OCI-LY7 (cell line): ENCODE data around the gene RPSA. TPM values are rescaled to one million over a fixed set of nuclear protein-coding genes. Genes with fewer than 3 reads are reported as not detected.
"Not testable (repeated sequence)": the region's sequence is repeated elsewhere in the genome, so short reads cannot be mapped to it uniquely, and the experiment has no call there.

Experiments
- BruUV-seq: library from RNA; stranded (reverse); fragments of 400-500 nt; replicated peaks from 2 replicates; lab custom pipeline; 2021; lab: Mats Ljungman, UMichigan
- CTCF ChIA-PET: fragments of 300-600 bp; sonication (Branson Sonifier 250); formaldehyde crosslinking; loops from one replicate; lab custom pipeline; 2022; ENCODE audit warnings: antibody characterized with exemption; ENCODE audit not compliant: unreplicated experiment; lab: Charles Lee
- POLR2A ChIA-PET: fragments of 300-600 bp; sonication (Branson Sonifier 250); formaldehyde crosslinking; loops from one replicate; lab custom pipeline; 2022; ENCODE audit warnings: antibody characterized with exemption; lab: Charles Lee
- DNase-seq: peaks from one replicate; pipeline ENCODE4 v3.0.0-alpha.2; 2015; ENCODE audit warnings: low spot score
- H2AFZ ChIP-seq: fragments of 200-600 bp; sonication (generic), shearing (Covaris generic); 2 replicates; pipeline ENCODE4 v1.6.1; 2014; ENCODE audit warnings: mild to moderate bottlenecking, antibody characterized with exemption, low read length, moderate library complexity
- H3K27ac ChIP-seq: fragments of 200-600 bp; sonication (generic); 2 replicates; pipeline ENCODE4 v1.5.1; 2014; ENCODE audit warnings: mixed run types, low read depth, mild to moderate bottlenecking, moderate library complexity, low read length, inconsistent platforms; ENCODE audit not compliant: poor library complexity, severe bottlenecking
- H3K36me3 ChIP-seq: fragments of 200-600 bp; sonication (generic); 2 replicates; pipeline ENCODE4 v1.6.1; 2014; ENCODE audit warnings: mild to moderate bottlenecking, antibody characterized with exemption, low read length, moderate library complexity, mixed read lengths; ENCODE audit not compliant: insufficient read depth
- H3K4me1 ChIP-seq: fragments of 200-600 bp; sonication (generic); 2 replicates; pipeline ENCODE4 v1.5.1; 2014; ENCODE audit warnings: mild to moderate bottlenecking, low read length; ENCODE audit not compliant: insufficient read depth, poor library complexity, severe bottlenecking
- H3K4me2 ChIP-seq: fragments of 200-600 bp; sonication (generic); 2 replicates; pipeline ENCODE4 v1.6.1; 2014; ENCODE audit warnings: mild to moderate bottlenecking, low read length
- H3K4me3 ChIP-seq: fragments of 200-600 bp; sonication (generic); 2 replicates; pipeline ENCODE4 v1.5.1; 2014; ENCODE audit warnings: mild to moderate bottlenecking, low read depth, low read length; ENCODE audit not compliant: poor library complexity, severe bottlenecking
- H3K79me2 ChIP-seq: fragments of 200-600 bp; sonication (generic); 2 replicates; pipeline ENCODE4 v1.6.1; 2016; ENCODE audit warnings: low read depth, mild to moderate bottlenecking, low read length, moderate library complexity, mixed read lengths; ENCODE audit not compliant: insufficient read depth
- H3K9me2 ChIP-seq: fragments of 200-600 bp; sonication (generic); 2 replicates; pipeline ENCODE4 v1.6.1; 2016; ENCODE audit warnings: mild to moderate bottlenecking, low read length, mixed read lengths; ENCODE audit not compliant: insufficient read depth
- H3K9me3 ChIP-seq: fragments of 200-600 bp; sonication (generic); 2 replicates; pipeline ENCODE4 v1.6.1; 2014; ENCODE audit warnings: mild to moderate bottlenecking, mixed run types, low read length, mixed read lengths
- H4K20me1 ChIP-seq: fragments of 200-600 bp; sonication (generic); 2 replicates; pipeline ENCODE4 v1.6.1; 2014; ENCODE audit warnings: mild to moderate bottlenecking, antibody characterized with exemption, low read length, moderate library complexity, mixed read lengths; ENCODE audit not compliant: insufficient read depth
- CTCF ChIP-seq: fragments of 200-600 bp; sonication (generic); conservative IDR thresholded peaks from 2 replicates; pipeline ENCODE4 v1.5.1; 2014; ENCODE audit warnings: mild to moderate bottlenecking, antibody characterized with exemption, low read length, moderate library complexity, mixed read lengths
- EZH2phosphoT487 ChIP-seq: fragments of 200-600 bp; sonication (generic); IDR thresholded peaks from 2 replicates; pipeline ENCODE4 v1.6.1; 2018; ENCODE audit warnings: low read depth, borderline replicate concordance, mild to moderate bottlenecking, mixed run types, antibody characterized with exemption, low read length, moderate library complexity, mixed read lengths
- intact Hi-C: fragments of 100-400 bp; cut with micrococcal nuclease; formaldehyde crosslinking; loops from one replicate; pipeline ENCODE4 v1.10.0; 2022; ENCODE audit not compliant: unreplicated experiment
- total RNA-seq, 2 experiments: library from RNA; depleted of rRNA in 1 of 2; stranded (reverse); fragments of >200 nt in 1 of 2; shearing (Covaris generic) in 1 of 2; gene quantifications; 2 replicates each; pipeline ENCODE4 v1.2.3, GENCODE V29; 2014 to 2022

The RPSA gene
- total RNA-seq, 2 experiments from 2014 or later: 1,952 to 2,813 TPM

- Histone ChIP-seq H2AFZ (no peak overlapping the region), H3K79me2 (peaks cover 23% of the 10 kb centered on the region; the same call in 1 of the 2 replicates), H3K4me1 (peaks cover 23% of the 10 kb centered on the region), H4K20me1 (peaks cover 20% of the 10 kb centered on the region), H3K4me2 (no peak overlapping the region), H3K9me3 (no peaks in the 10 kb centered on the region), H3K9me2 (no peaks in the 10 kb centered on the region), H3K4me3 (no peak overlapping the region), H3K27ac (peak overlapping the region; percentile 32), H3K36me3 (peaks cover 64% of the 10 kb centered on the region)
- intact Hi-C loops: no loop called here
- ChIA-PET CTCF (no interaction called here), POLR2A (interaction anchor here (0.7 to 1.8 kb wide), 3 partner anchors 12 to 30 kb away, joined by 3 to 4 read pairs (median 4); no protein-coding TSS in a partner anchor)
- no TSS peak for BruUV-seq
- TF ChIP-seq CTCF (no peak), EZH2phosphoT487 (no peak)
- DNase-seq: no peak
These were observed 7.3 kb downstream of the RPSA start for GRCh38 chr3:39413691-39414420.

- H2AFZ ChIP-seq: no peak overlapping the region
- peaks cover 17% of the 10 kb centered on the region for H3K4me1 ChIP-seq
- peak overlapping the region; percentile 32 for H3K27ac ChIP-seq
- no peak overlapping the region for H3K4me3 ChIP-seq
- peaks cover 58% of the 10 kb centered on the region for H3K36me3 ChIP-seq
- DNase-seq: peak; percentile 38
- H4K20me1 ChIP-seq: peaks cover 19% of the 10 kb centered on the region
- TF ChIP-seq EZH2phosphoT487: no peak
- TF ChIP-seq CTCF: no peak
- ChIA-PET POLR2A (interaction anchor here (1.4 kb wide), 1 partner anchor 17 kb away, joined by 4 read pairs; no protein-coding TSS in a partner anchor), CTCF (no interaction called here)
- BruUV-seq: no TSS peak
- H3K4me2 ChIP-seq: no peak overlapping the region
- H3K9me3 ChIP-seq: no peaks in the 10 kb centered on the region
- H3K79me2 ChIP-seq: peaks cover 17% of the 10 kb centered on the region; the same call in 1 of the 2 replicates
- H3K9me2 ChIP-seq: no peaks in the 10 kb centered on the region
- intact Hi-C loops: no loop called here
These were observed 7.9 kb downstream of the RPSA start for GRCh38 chr3:39414421-39414907.

GRCh38 chr3:39415302-39415701 is 8.8 kb downstream of the RPSA start:
- DNase-seq, H3K9me2 ChIP-seq, BruUV-seq, H3K4me3 ChIP-seq, CTCF ChIA-PET, H3K4me1 ChIP-seq, H3K9me3 ChIP-seq, H3K79me2 ChIP-seq, H3K4me2 ChIP-seq, intact Hi-C loops, H2AFZ ChIP-seq, H3K27ac ChIP-seq: not testable (repeated sequence)
- POLR2A ChIA-PET: interaction anchor here (1.2 kb wide), 1 partner anchor 11 kb away, joined by 6 read pairs; no protein-coding TSS in a partner anchor
- Histone ChIP-seq H3K36me3 (peaks cover 50% of the 10 kb centered on the region), H4K20me1 (peaks cover 11% of the 10 kb centered on the region)
